Loucy (cell line): ENCODE results near the gene SPAG17.

Experiments used
- CTCF ChIP-seq: fragments of 200-600 bp; sonication (generic); conservative IDR thresholded peaks from 2 replicates; pipeline ENCODE4 v1.5.1; 2014; ENCODE audit warnings: mild to moderate bottlenecking, antibody characterized with exemption, low read length
- EZH2phosphoT487 ChIP-seq: fragments of 200-600 bp; IDR thresholded peaks from 2 replicates; pipeline ENCODE4 v1.6.1; 2018; ENCODE audit warnings: antibody characterized with exemption, mild to moderate bottlenecking, moderate library complexity, borderline replicate concordance

- TF ChIP-seq EZH2phosphoT487 = no peak
- TF ChIP-seq CTCF = no peak
These were observed 103.6 kb downstream of the SPAG17 start for GRCh38 chr1:118081387-118081786.
